ENCODE data around the gene NEDD4L.

The NEDD4L gene

GRCh38 chr18:58069099-58069498 is 25.1 kb downstream of the NEDD4L start:
- no peak for TF ChIP-seq CTCF (IDR thresholded peaks at IDR 0.05; ENCODE audit: insufficient read depth, low read length, missing control alignments)
- CTCF ChIA-PET: interaction anchor here (1.7 kb wide), 1 partner anchor 13 kb away, joined by 4 read pairs; no protein-coding TSS in a partner anchor

GRCh38 chr18:58069721-58070292 is 25.8 kb downstream of the NEDD4L start:
- no peak for DNase-seq (ENCODE audit: low read depth, low spot score)
- ChIA-PET CTCF (interaction anchor here (1.7 kb wide), 1 partner anchor 14 kb away, joined by 4 read pairs; no protein-coding TSS in a partner anchor), POLR2A (no interaction called here)
- H3K4me3 ChIP-seq (ENCODE audit: low read depth, low read length): no peak overlapping the region
- TF ChIP-seq CTCF (IDR thresholded peaks at IDR 0.05; ENCODE audit: insufficient read depth, low read length, missing control alignments): no peak

More at GRCh38 chr18:58069099-58069498, 25.1 kb downstream of the NEDD4L start:
- POLR2A ChIA-PET: no interaction called here
- DNase-seq (ENCODE audit: low read depth, low spot score): no peak
- H3K4me3 ChIP-seq (ENCODE audit: low read depth, low read length): no peak overlapping the region

DNA sequence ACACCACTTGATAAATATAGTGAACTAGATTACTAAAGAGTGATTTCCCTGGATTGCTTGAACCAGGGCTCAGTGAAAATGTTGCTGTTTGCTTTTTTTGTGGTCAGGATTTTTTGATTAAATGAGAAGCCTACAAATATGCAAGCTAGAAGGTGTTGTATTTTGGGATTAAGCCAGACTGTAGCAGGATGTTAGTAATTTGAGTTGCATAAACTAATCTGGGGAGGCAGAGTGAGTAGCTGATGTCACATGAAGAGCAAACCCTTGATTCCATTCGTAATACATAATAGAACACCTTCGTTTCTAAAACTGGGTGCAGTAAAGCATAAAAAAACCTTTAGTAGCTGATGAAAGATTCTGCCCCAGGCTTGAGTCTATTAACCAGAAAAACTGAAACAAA is 32.0 kb downstream of the NEDD4L start:
- CTCF ChIA-PET: interaction anchor here (1.3 kb wide), 1 partner anchor 33 kb away, joined by 3 read pairs; the partner anchor contains the start of gene NEDD4L
- no peak for DNase-seq (ENCODE audit: low read depth, low spot score)
- POLR2A ChIA-PET: no interaction called here

DNA sequence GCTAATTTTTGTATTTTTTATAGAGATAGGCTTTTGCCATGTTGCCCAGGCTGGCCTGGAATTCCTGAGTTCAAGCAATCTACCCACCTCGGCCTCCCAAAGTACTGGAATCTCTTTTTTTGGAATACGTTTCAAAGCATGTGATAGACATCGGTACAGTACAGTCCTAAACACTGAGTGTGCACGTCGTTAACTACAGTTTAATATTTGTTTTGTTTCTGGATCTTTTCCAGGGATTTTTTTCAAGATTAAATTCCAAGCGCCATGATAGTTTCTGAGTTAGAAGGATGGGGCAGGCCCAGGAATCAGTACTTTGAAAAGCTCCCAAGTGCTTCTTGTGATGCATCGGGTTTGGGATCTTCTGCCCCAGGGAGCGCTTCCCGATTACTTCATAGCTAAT is 33.3 kb downstream of the NEDD4L start:
- TF ChIP-seq CTCF (IDR thresholded peaks at IDR 0.05; ENCODE audit: insufficient read depth, low read length, missing control alignments): no peak
- CTCF ChIA-PET: interaction anchor here (0.9 kb wide), 1 partner anchor 25 kb away, joined by 4 read pairs; no protein-coding TSS in a partner anchor

More for the DNA sequence above, 32.0 kb downstream of the NEDD4L start:
- TF ChIP-seq CTCF (IDR thresholded peaks at IDR 0.05; ENCODE audit: insufficient read depth, low read length, missing control alignments): no peak
- H3K4me3 ChIP-seq (ENCODE audit: low read depth, low read length): no peak overlapping the region

DNA sequence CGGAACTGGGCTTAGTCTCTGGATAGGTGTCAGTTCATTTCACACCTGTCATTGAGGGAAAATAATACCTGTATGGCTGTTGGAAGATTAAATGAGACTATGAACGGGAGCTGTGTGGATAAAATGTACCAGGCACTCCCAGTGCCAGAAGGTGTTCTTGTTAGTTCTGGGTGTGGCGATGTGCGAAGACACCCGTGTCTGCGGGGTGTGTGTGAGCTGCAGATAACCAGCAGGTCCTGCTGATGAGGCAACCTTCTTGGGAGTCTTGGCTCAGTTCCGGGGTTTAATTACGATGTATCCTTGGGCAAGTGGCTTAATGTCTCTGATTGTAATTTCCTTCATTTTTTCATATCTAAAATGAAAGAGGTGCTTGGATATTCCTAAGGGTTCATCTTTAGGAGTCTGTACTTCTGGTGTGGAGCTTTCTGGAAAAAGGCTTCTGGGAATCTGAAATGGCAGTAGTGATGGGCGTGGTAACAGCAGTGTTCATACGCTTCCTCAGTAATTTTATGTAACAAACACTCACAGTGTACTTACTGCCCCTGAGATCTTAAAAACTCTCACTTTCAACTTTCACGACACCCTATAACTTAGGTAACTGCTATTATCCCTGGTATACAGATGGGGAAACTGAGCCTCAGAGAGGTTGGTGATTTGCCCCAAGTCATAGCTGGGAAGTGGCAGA is 35.0 kb downstream of the NEDD4L start:
- ChIA-PET POLR2A (no interaction called here), CTCF (interaction anchor here (2.3 kb wide), 1 partner anchor 36 kb away, joined by 7 read pairs; the partner anchor contains the start of gene NEDD4L)
- no peak for DNase-seq (ENCODE audit: low read depth, low spot score)
- H3K4me3 ChIP-seq (ENCODE audit: low read depth, low read length): no peak overlapping the region
- no peak for TF ChIP-seq CTCF (IDR thresholded peaks at IDR 0.05; ENCODE audit: insufficient read depth, low read length, missing control alignments)

More for the DNA sequence above, 33.3 kb downstream of the NEDD4L start:
- no peak overlapping the region for H3K4me3 ChIP-seq (ENCODE audit: low read depth, low read length)
- POLR2A ChIA-PET: no interaction called here
- no peak for DNase-seq (ENCODE audit: low read depth, low spot score)

DNA sequence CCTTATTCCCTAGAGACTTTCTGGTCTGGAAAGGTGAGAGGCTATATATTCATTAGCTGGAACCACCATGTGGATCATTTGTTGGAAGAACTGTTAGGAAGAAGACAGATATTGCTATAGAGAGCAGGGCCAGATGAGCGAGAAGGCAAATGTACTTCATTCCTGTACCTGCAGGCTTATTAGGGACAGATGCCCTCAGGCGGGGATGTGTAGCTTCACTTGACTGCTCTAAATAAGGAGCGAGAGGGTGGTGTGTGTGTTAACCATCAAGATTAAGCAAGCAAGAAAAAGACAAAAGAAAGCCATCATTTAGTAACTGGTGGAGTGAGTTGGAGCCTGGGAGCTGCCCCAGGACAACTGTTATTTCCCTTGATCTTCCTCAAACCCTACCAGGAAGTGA is 36.4 kb downstream of the NEDD4L start:
- CTCF ChIA-PET: interaction anchor here (0.8 to 1.6 kb wide), 2 partner anchors 18 to 37 kb away, joined by 3 to 4 read pairs; partner anchors contain the start of gene NEDD4L
- no peak for TF ChIP-seq CTCF (IDR thresholded peaks at IDR 0.05; ENCODE audit: insufficient read depth, low read length, missing control alignments)
- DNase-seq (ENCODE audit: low read depth, low spot score): no peak
- POLR2A ChIA-PET: no interaction called here
- H3K4me3 ChIP-seq (ENCODE audit: low read depth, low read length): no peak overlapping the region

All from AG04449 (cell line).